DND-41 (cell line): ENCODE measurements around the gene KRT72.

Source experiments
- ATAC-seq: fragments of 200-7000 bp; cut with Tn5 transposase; 3 replicates; pipeline ENCODE4 v1.9.1; 2021; ENCODE audit warnings: low read depth; ENCODE audit not compliant: insufficient read depth
- DNase-seq: peaks from one replicate; pipeline ENCODE4 v3.0.0-alpha.2; 2020
- H2AFZ ChIP-seq: 2 replicates; pipeline ENCODE4 v1.6.0; 2012; ENCODE audit warnings: low read depth, low read length
- H3K27ac ChIP-seq: 2 replicates; pipeline ENCODE4 v1.5.1; 2012; ENCODE audit warnings: low read length, inconsistent platforms
- H3K27me3 ChIP-seq: fragments of 200-600 bp; sonication (generic); 2 replicates; pipeline ENCODE4 v1.6.0; 2012; ENCODE audit warnings: low read length, mild to moderate bottlenecking, inconsistent platforms; ENCODE audit not compliant: insufficient read depth, poor library complexity
- H3K36me3 ChIP-seq: 2 replicates; pipeline ENCODE4 v1.5.1; 2012; ENCODE audit warnings: low read length, inconsistent platforms; ENCODE audit not compliant: insufficient read depth
- H3K4me1 ChIP-seq: 2 replicates; pipeline ENCODE4 v1.5.1; 2012; ENCODE audit warnings: mild to moderate bottlenecking, low read length; ENCODE audit not compliant: insufficient read depth
- H3K4me2 ChIP-seq: 2 replicates; pipeline ENCODE4 v1.6.0; 2012; ENCODE audit warnings: mild to moderate bottlenecking, moderate library complexity, low read length, inconsistent platforms; ENCODE audit not compliant: insufficient read depth
- H3K4me3 ChIP-seq, 2 experiments: fragments of 200-600 bp in 1 of 2; shearing (Covaris generic) in 1 of 2; 2 replicates each; pipeline ENCODE4 v1.5.1; 2012 to 2016; ENCODE audit warnings: inconsistent platforms in 2 of 2, low read length in 2 of 2, mild to moderate bottlenecking in 2 of 2, low read depth in 1 of 2, moderate library complexity in 1 of 2
- H3K79me2 ChIP-seq: 2 replicates; pipeline ENCODE4 v1.6.0; 2012; ENCODE audit warnings: low read length, inconsistent platforms; ENCODE audit not compliant: insufficient read depth
- H3K9ac ChIP-seq: 2 replicates; pipeline ENCODE4 v1.6.0; 2012; ENCODE audit warnings: low read depth, mild to moderate bottlenecking, inconsistent platforms, low read length, moderate library complexity
- H3K9me3 ChIP-seq: 2 replicates; pipeline ENCODE4 v1.5.1; 2012; ENCODE audit warnings: low read length, moderate library complexity, mild to moderate bottlenecking, inconsistent platforms; ENCODE audit not compliant: insufficient read depth, severe bottlenecking
- H4K20me1 ChIP-seq: 2 replicates; pipeline ENCODE4 v1.6.0; 2012; ENCODE audit warnings: low read length; ENCODE audit not compliant: insufficient read depth
- EZH2 ChIP-seq: IDR thresholded peaks from 3 replicates; pipeline ENCODE4 v1.6.1; 2012; ENCODE audit warnings: borderline replicate concordance, low read depth, mild to moderate bottlenecking, moderate library complexity, low read length, inconsistent platforms; ENCODE audit not compliant: severe bottlenecking
- TF ChIP-seq, protein P1 (sequence below): IDR thresholded peaks from 2 replicates; pipeline ENCODE4 v1.5.1; 2012; ENCODE audit warnings: borderline replicate concordance, low read length, moderate library complexity, mild to moderate bottlenecking; ENCODE audit not compliant: poor library complexity, severe bottlenecking; ENCODE audit errors: extremely low read depth

The KRT72 gene

DNA sequence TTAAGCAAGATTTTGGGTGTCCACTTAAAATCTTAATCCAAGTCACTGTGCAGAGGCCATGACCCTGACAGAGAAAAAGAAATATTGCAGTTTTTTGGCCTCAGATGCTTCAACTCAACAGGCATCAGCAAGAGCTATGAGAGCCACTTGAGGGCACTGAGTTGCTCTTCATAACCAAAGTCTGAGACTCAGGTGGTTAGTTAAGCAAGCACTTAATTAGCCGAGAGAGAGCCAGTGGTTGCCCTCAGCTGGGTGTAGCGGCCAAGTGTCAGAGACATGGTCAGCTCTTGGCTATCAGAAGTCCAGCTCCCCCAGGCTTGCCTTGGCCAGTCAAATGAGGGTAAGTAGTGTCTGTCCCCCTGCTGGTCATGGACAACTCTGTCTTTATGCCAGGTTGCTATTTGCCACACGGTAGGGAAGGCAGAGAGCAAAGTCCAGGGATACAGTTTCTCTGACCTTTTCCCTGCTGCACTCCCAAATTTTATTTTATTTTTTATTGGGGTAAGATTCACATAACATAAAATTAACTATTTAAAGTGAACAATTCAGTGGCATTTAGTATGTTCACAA lies 39.3 kb downstream of the KRT72 start:
- no peaks in the 10 kb centered on the region for H3K4me1 ChIP-seq
- H3K9ac ChIP-seq, result no peak overlapping the region
- DNase-seq (no peak), ATAC-seq (no peak)
- no peaks in the 10 kb centered on the region for H3K36me3 ChIP-seq
- H3K4me3 ChIP-seq, result no peak overlapping the region
- H3K79me2 ChIP-seq, result no peaks in the 10 kb centered on the region
- peaks cover 23% of the 10 kb centered on the region for H3K27me3 ChIP-seq
- H3K4me2 ChIP-seq, result no peak overlapping the region
- TF ChIP-seq, protein P1, sequence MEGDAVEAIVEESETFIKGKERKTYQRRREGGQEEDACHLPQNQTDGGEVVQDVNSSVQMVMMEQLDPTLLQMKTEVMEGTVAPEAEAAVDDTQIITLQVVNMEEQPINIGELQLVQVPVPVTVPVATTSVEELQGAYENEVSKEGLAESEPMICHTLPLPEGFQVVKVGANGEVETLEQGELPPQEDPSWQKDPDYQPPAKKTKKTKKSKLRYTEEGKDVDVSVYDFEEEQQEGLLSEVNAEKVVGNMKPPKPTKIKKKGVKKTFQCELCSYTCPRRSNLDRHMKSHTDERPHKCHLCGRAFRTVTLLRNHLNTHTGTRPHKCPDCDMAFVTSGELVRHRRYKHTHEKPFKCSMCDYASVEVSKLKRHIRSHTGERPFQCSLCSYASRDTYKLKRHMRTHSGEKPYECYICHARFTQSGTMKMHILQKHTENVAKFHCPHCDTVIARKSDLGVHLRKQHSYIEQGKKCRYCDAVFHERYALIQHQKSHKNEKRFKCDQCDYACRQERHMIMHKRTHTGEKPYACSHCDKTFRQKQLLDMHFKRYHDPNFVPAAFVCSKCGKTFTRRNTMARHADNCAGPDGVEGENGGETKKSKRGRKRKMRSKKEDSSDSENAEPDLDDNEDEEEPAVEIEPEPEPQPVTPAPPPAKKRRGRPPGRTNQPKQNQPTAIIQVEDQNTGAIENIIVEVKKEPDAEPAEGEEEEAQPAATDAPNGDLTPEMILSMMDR, result peak; percentile 16
- no peak for TF ChIP-seq EZH2
- no peak overlapping the region for H3K27ac ChIP-seq
- H2AFZ ChIP-seq, result no peak overlapping the region
- no peaks in the 10 kb centered on the region for H4K20me1 ChIP-seq
- no peaks in the 10 kb centered on the region for H3K9me3 ChIP-seq

- TF ChIP-seq, protein P1, result no peak
- no peak for TF ChIP-seq EZH2
- Histone ChIP-seq H3K4me1 (no peaks in the 10 kb centered on the region), H3K9me3 (no peaks in the 10 kb centered on the region), H3K27me3 (peaks cover 20% of the 10 kb centered on the region), H3K9ac (no peak overlapping the region), H4K20me1 (no peaks in the 10 kb centered on the region), H2AFZ (no peak overlapping the region), H3K4me3 (no peak overlapping the region), H3K27ac (no peak overlapping the region), H3K79me2 (no peaks in the 10 kb centered on the region), H3K36me3 (no peaks in the 10 kb centered on the region), H3K4me2 (no peak overlapping the region)
- ATAC-seq (no peak), DNase-seq (no peak)
These were observed 41.3 kb downstream of the KRT72 start for GRCh38 chr12:52559979-52560378.

- H3K4me3 ChIP-seq, result no peak overlapping the region
- H3K4me2 ChIP-seq, result no peak overlapping the region
- H3K9ac ChIP-seq, result no peak overlapping the region
- H3K27me3 ChIP-seq, result peaks cover 16% of the 10 kb centered on the region
- DNase-seq (no peak), ATAC-seq (no peak)
- no peak overlapping the region for H2AFZ ChIP-seq
- no peaks in the 10 kb centered on the region for H3K4me1 ChIP-seq
- TF ChIP-seq EZH2, result no peak
- TF ChIP-seq, protein P1, result no peak
- no peaks in the 10 kb centered on the region for H3K79me2 ChIP-seq
- H3K9me3 ChIP-seq, result no peaks in the 10 kb centered on the region
- no peaks in the 10 kb centered on the region for H4K20me1 ChIP-seq
- H3K36me3 ChIP-seq, result no peaks in the 10 kb centered on the region
- no peak overlapping the region for H3K27ac ChIP-seq
These were observed 42.4 kb downstream of the KRT72 start for GRCh38 chr12:52558781-52559445.
